CD4-positive, alpha-beta T cell (primary cell): ENCODE measurements around the gene COL7A1. TPM values are rescaled to one million over a fixed set of nuclear protein-coding genes. Genes with fewer than 3 reads are reported as not detected.

Experiments
- ATAC-seq: fragments of 200-7000 bp; cut with Tn5 transposase; one replicate; pipeline ENCODE4 v1.10.0; 2022; ENCODE audit warnings: mild to moderate bottlenecking; ENCODE audit not compliant: poor library complexity
- CTCF ChIA-PET: fragments of 350-600 bp; sonication (Branson Sonifier 250); formaldehyde crosslinking; loops from one replicate; lab custom pipeline; 2021; ENCODE audit warnings: antibody characterized with exemption, inconsistent platforms; lab: Charles Lee
- POLR2A ChIA-PET: fragments of 350-600 bp; sonication (Branson Sonifier 250); formaldehyde crosslinking; loops from one replicate; lab custom pipeline; 2021; ENCODE audit warnings: antibody characterized with exemption, inconsistent platforms; lab: Charles Lee
- DNase-seq, 14 experiments: peaks; one replicate each; pipeline ENCODE4 v3.0.0-alpha.2; 2013 to 2020; ENCODE audit warnings: mixed read lengths in 2 of 14
- H3K27ac ChIP-seq, 2 donors: one replicate each; pipeline versions ENCODE4 v1.5.1 to v1.7.0; 2013; ENCODE audit warnings: low read length in 2 of 2, low read depth in 1 of 2, mild to moderate bottlenecking in 1 of 2
- H3K27me3 ChIP-seq, 2 experiments: 1 replicate in 1 of 2; 2 replicates in 1 of 2; pipeline versions ENCODE4 v1.6.1 to v1.7.0; 2013; ENCODE audit warnings: low read length in 2 of 2, control low read depth in 1 of 2, mild to moderate bottlenecking in 1 of 2, moderate library complexity in 1 of 2; ENCODE audit not compliant: insufficient read depth in 2 of 2, control insufficient read depth in 1 of 2
- H3K36me3 ChIP-seq: one replicate; pipeline ENCODE4 v1.6.1; 2013; ENCODE audit warnings: low read length, control low read depth; ENCODE audit not compliant: insufficient read depth
- H3K4me1 ChIP-seq: one replicate; pipeline ENCODE4 v1.6.1; 2013; ENCODE audit warnings: low read length, control low read depth; ENCODE audit not compliant: insufficient read depth
- H3K4me3 ChIP-seq: one replicate; pipeline ENCODE4 v1.5.1; 2013; ENCODE audit warnings: mild to moderate bottlenecking, low read length, moderate library complexity
- H3K9me3 ChIP-seq, 2 experiments: 1 replicate in 1 of 2; 2 replicates in 1 of 2; pipeline versions ENCODE4 v1.6.1 to v1.7.0; 2013; ENCODE audit warnings: low read length in 2 of 2, mild to moderate bottlenecking in 2 of 2, control low read depth in 1 of 2, moderate library complexity in 1 of 2; ENCODE audit not compliant: control insufficient read depth in 1 of 2, insufficient read depth in 1 of 2
- H3K27ac Mint-ChIP-seq: one replicate; pipeline ENCODE4 v1.8.0; 2020; ENCODE audit warnings: mixed read lengths
- H3K27me3 Mint-ChIP-seq: one replicate; pipeline ENCODE4 v1.8.0; 2021; ENCODE audit warnings: mixed read lengths
- H3K36me3 Mint-ChIP-seq: one replicate; pipeline ENCODE4 v1.8.0; 2021; ENCODE audit warnings: low read depth, mixed read lengths
- H3K4me1 Mint-ChIP-seq: one replicate; pipeline ENCODE4 v1.8.0; 2021; ENCODE audit warnings: low read depth, mixed read lengths
- H3K4me3 Mint-ChIP-seq: one replicate; pipeline ENCODE4 v1.8.0; 2020; ENCODE audit warnings: mild to moderate bottlenecking, mixed read lengths
- H3K9me3 Mint-ChIP-seq: one replicate; pipeline ENCODE4 v1.8.0; 2020; ENCODE audit warnings: mixed read lengths
- intact Hi-C, 2 experiments: fragments of 100-400 bp; cut with DNase I in 1 of 2; cut with micrococcal nuclease in 1 of 2; formaldehyde crosslinking; loops; one replicate each; pipeline versions ENCODE4 v1.15.1 to v1.9.0; 2023 to 2025; cut with DNase I, micrococcal nuclease
- total RNA-seq, 174 experiments: library from RNA in 2 of 174; stranded (reverse) in 2 of 174; gene quantifications; one replicate each; pipeline ENCODE4 v1.2.3 and lab custom pipeline; 2021 to 2026
- TF ChIP-seq, protein P1 (sequence below): fragments of 200-600 bp; IDR thresholded peaks from one replicate; pipeline ENCODE4 v1.8.0; 2022; ENCODE audit warnings: antibody characterized with exemption, mild to moderate bottlenecking

The COL7A1 gene
- total RNA-seq, 2 experiments from 2014 or later, result 0.73 to 0.93 TPM

DNA sequence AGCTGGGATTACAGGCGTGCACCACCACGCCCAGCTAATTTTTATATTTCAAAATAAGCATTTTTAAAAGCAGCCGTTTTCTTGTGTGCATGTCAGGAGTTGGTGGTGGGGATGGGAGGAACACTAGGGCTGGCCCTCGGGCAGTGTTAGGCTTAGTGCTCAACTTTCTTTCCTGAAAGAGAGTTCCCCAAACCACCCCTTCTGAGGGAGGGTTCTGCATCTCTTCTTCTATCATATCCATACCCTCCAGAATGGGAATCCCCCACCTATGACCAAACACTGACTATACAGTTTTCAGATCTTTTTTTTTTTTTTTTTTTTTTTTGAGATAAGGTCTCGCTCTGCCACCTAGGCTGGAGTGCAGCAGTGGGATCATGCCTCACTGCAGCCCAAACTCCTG lies 51.0 kb downstream of the COL7A1 start:
- H3K4me1 ChIP-seq, result peaks cover 16% of the 10 kb centered on the region
- ATAC-seq, result no peak

DNA sequence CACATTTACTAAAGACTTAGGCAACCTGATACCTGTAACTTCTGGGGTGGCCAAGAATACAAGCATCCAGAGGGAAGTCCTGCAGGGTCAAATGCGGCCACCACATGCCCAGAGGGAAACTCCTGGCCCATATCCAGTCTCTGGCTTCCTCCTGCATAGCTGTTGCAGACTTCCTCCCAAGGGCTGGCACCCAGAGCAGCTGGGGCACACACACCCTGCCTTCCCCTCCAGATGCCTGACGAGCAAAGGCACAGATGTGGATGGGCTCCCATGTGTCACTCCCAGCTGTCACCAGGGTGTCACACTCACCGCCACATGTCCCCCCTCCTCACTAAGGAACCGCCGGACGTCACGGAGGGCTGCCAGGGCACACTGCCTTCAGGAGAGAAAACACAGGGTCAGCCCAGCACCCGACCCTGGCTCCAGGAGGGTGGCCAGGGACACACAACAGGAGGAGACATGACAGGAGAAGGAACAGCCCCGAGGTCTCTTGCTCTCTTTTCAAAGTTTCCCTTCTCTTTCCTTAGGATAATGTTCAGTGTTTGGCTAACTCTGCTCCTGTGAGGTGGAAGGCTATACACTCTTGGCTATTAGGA lies 51.8 kb downstream of the COL7A1 start:
- CTCF ChIA-PET, result no interaction called here
- intact Hi-C loops, result no loop called here

More for the DNA sequence above, 51.0 kb downstream of the COL7A1 start:
- H3K9me3 ChIP-seq, result no peaks in the 10 kb centered on the region
- Mint-ChIP-seq H3K4me1 (peaks cover 21% of the 10 kb centered on the region), H3K36me3 (no peaks in the 10 kb centered on the region), H3K9me3 (no peaks in the 10 kb centered on the region), H3K4me3 (no peak overlapping the region), H3K27ac (no peak overlapping the region), H3K27me3 (no peaks in the 10 kb centered on the region)
- H3K4me3 ChIP-seq, result no peak overlapping the region
- intact Hi-C loops, result no loop called here
- DNase-seq, result no peak
- ChIA-PET CTCF (interaction anchor here (1.8 kb wide), 1 partner anchor 108 kb away, joined by 5 read pairs; no protein-coding TSS in a partner anchor), POLR2A (no interaction called here)
- H3K36me3 ChIP-seq, result no peaks in the 10 kb centered on the region
- H3K27ac ChIP-seq, result no peak overlapping the region
- TF ChIP-seq, protein P1, sequence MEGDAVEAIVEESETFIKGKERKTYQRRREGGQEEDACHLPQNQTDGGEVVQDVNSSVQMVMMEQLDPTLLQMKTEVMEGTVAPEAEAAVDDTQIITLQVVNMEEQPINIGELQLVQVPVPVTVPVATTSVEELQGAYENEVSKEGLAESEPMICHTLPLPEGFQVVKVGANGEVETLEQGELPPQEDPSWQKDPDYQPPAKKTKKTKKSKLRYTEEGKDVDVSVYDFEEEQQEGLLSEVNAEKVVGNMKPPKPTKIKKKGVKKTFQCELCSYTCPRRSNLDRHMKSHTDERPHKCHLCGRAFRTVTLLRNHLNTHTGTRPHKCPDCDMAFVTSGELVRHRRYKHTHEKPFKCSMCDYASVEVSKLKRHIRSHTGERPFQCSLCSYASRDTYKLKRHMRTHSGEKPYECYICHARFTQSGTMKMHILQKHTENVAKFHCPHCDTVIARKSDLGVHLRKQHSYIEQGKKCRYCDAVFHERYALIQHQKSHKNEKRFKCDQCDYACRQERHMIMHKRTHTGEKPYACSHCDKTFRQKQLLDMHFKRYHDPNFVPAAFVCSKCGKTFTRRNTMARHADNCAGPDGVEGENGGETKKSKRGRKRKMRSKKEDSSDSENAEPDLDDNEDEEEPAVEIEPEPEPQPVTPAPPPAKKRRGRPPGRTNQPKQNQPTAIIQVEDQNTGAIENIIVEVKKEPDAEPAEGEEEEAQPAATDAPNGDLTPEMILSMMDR, result no peak
- H3K27me3 ChIP-seq, result no peaks in the 10 kb centered on the region

DNA sequence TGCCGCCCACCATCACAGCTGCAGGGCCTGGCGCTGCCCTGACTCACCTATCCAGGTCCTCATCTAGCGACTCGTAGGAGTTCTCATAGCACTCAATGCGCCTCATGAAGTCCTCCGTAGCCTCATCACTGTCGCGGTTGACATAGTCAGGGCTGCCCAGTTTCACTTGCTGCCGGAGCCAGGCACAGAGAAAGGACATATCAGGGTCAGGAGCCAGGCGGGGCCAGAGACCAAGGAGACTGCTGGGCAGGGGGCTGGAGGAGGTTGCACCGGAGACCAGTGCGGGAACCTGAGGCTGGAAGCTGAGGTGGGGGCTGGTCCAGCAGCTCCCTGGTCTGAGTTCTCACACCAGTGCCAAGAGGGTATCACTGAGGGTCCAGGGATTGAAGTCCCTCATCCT lies 56.7 kb downstream of the COL7A1 start:
- intact Hi-C loops, result no loop called here
- H3K9me3 ChIP-seq, result no peaks in the 10 kb centered on the region
- H3K27ac ChIP-seq, result no peak overlapping the region
- H3K27ac Mint-ChIP-seq, result no peak overlapping the region
- ChIA-PET POLR2A (no interaction called here), CTCF (no interaction called here)
- no peak for ATAC-seq
- DNase-seq, result no peak
- no peaks in the 10 kb centered on the region for H3K9me3 Mint-ChIP-seq
- peaks cover 2% of the 10 kb centered on the region for H3K36me3 ChIP-seq
- TF ChIP-seq, protein P1, result no peak
- peaks cover 6% of the 10 kb centered on the region for H3K36me3 Mint-ChIP-seq
- no peaks in the 10 kb centered on the region for H3K27me3 ChIP-seq
- no peak overlapping the region for H3K4me3 Mint-ChIP-seq
- H3K4me1 Mint-ChIP-seq, result no peaks in the 10 kb centered on the region
- no peaks in the 10 kb centered on the region for H3K4me1 ChIP-seq
- no peak overlapping the region for H3K4me3 ChIP-seq
- no peaks in the 10 kb centered on the region for H3K27me3 Mint-ChIP-seq

More for the DNA sequence above, 51.8 kb downstream of the COL7A1 start:
- H3K4me1 ChIP-seq, result peaks cover 8% of the 10 kb centered on the region
- DNase-seq (peak in 2 of 14 experiments; percentile 39 to 51), ATAC-seq (no peak)
- no peak overlapping the region for H3K4me3 ChIP-seq
- H3K4me3 Mint-ChIP-seq, result no peak overlapping the region
- H3K27ac Mint-ChIP-seq, result no peak overlapping the region
- no peak overlapping the region for H3K27ac ChIP-seq
- peaks cover 16% of the 10 kb centered on the region for H3K4me1 Mint-ChIP-seq
- TF ChIP-seq, protein P1, result no peak
- H3K9me3 ChIP-seq, result no peaks in the 10 kb centered on the region
- H3K36me3 ChIP-seq, result no peaks in the 10 kb centered on the region
- POLR2A ChIA-PET, result no interaction called here
- H3K27me3 ChIP-seq, result no peaks in the 10 kb centered on the region
- no peaks in the 10 kb centered on the region for H3K27me3 Mint-ChIP-seq
- no peaks in the 10 kb centered on the region for H3K36me3 Mint-ChIP-seq
- H3K9me3 Mint-ChIP-seq, result no peaks in the 10 kb centered on the region
